ENCODE measurements around the gene OR1A1. TPM values are rescaled to one million over a fixed set of nuclear protein-coding genes. Genes with fewer than 3 reads are reported as not detected.
"Not testable (repeated sequence)": the region's sequence is repeated elsewhere in the genome, so short reads cannot be mapped to it uniquely, and the experiment has no call there.

OR1A1 gene
- total and polyA plus RNA-seq, 2 of the 8 experiments (the other 6 are each of a cell fraction or from before 2014, with no cell fraction given) = not detected

DNA sequence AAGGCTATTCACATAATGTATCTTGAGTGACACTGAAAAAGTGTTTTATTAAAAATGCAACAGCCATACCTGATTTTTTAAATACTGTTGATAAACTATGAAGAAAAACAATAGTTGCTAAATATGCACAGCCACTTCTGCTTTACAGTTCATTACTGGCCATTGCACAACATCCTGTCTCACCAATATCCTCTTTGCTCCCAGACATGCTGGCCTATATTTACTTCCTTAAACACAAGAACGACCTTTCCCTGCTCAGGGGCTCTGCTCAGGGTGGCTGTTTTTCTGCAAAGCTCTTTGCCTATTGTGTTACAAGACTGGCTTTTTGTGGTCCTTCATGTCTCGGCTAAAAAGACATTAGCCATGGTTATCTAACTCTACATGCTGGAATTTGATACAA lies 31.2 kb downstream of the OR1A1 start:
- H4K5ac ChIP-seq (ENCODE audit: insufficient read length, low read depth, low read length); H2AK5ac ChIP-seq (ENCODE audit: low read depth, low read length); H3K79me1 ChIP-seq (ENCODE audit: low read depth, low read length); H2BK20ac ChIP-seq (ENCODE audit: low read length); H3K18ac ChIP-seq (ENCODE audit: extremely low read depth, low read length); H3K27ac ChIP-seq (ENCODE audit: low read depth, low read length); FAIRE-seq; H2BK5ac ChIP-seq (ENCODE audit: low read depth, low read length); H3K9me3 ChIP-seq (ENCODE audit: insufficient read depth in 2 of 2, low read depth in 1 of 2, low read length in 1 of 2); POLR2A ChIA-PET (ENCODE audit: partially characterized antibody); H4K8ac ChIP-seq (ENCODE audit: extremely low read depth, insufficient read depth, low read length); H4K91ac ChIP-seq (replicated peaks; ENCODE audit: insufficient read length, low read length); H2AFZ ChIP-seq (ENCODE audit: low read length); H3K23me2 ChIP-seq (ENCODE audit: low read depth, low read length); H3K4ac ChIP-seq (replicated peaks; ENCODE audit: insufficient read length, low read depth, low read length); DNase-seq (ENCODE audit: low read depth in 1 of 2, low spot score in 2 of 2); H4K20me1 ChIP-seq (replicated peaks in 1 of 2; ENCODE audit: control insufficient read depth in 1 of 2, insufficient read depth in 2 of 2, low read length in 2 of 2); H3K4me2 ChIP-seq (ENCODE audit: insufficient read depth in 1 of 2, low read depth in 2 of 2, low read length in 2 of 2); H3K9ac ChIP-seq (replicated peaks in 1 of 4; ENCODE audit: extremely low read depth in 1 of 4, low read depth in 3 of 4, low read length in 3 of 4); H3K79me2 ChIP-seq (ENCODE audit: control insufficient read depth in 1 of 2, insufficient read depth in 2 of 2, low read length in 2 of 2); H2BK120ac ChIP-seq (replicated peaks; ENCODE audit: low read depth, low read length); H3K14ac ChIP-seq (ENCODE audit: insufficient read length); H3K23ac ChIP-seq (ENCODE audit: insufficient read length); H3K4me1 ChIP-seq (replicated peaks in 1 of 4; ENCODE audit: control insufficient read depth in 3 of 4, insufficient read depth in 4 of 4, low read length in 3 of 4); H3K4me3 ChIP-seq (ENCODE audit: extremely low read depth in 1 of 4, insufficient read depth in 2 of 4, low read depth in 3 of 4, low read length in 4 of 4); H3K56ac ChIP-seq (replicated peaks; ENCODE audit: insufficient read length, low read depth, low read length); CTCF ChIA-PET (ENCODE audit: partially characterized antibody); H3K27me3 ChIP-seq (replicated peaks in 1 of 4; ENCODE audit: control insufficient read depth in 3 of 4, extremely low read depth in 1 of 4, insufficient read depth in 3 of 4, low read length in 3 of 4); H2BK15ac ChIP-seq (ENCODE audit: low read length); H3K36me3 ChIP-seq (ENCODE audit: control insufficient read depth in 2 of 4, insufficient read depth in 4 of 4, low read length in 3 of 4); H2BK12ac ChIP-seq (ENCODE audit: low read depth, low read length): not testable (repeated sequence)
- 69% methylated on average over 1 of the region's 2 CpGs; no CpG with 5 or more reads in 1 of the 2 experiments for WGBS, 2 experiments (ENCODE audit: extremely low coverage in 1 of 2, insufficient coverage in 1 of 2, insufficient read length in 1 of 2, insufficient replicate concordance in 2 of 2, low coverage in 1 of 2, low lambda C conversion rate in 2 of 2, missing lambda C conversion rate in 1 of 2)

GRCh38 chr17:3241044-3241443 lies 33.6 kb downstream of the OR1A1 start:
- H3K27ac ChIP-seq (ENCODE audit: low read depth, low read length); CTCF ChIA-PET (ENCODE audit: partially characterized antibody); H2BK15ac ChIP-seq (ENCODE audit: low read length); POLR2A ChIA-PET (ENCODE audit: partially characterized antibody); H2BK12ac ChIP-seq (ENCODE audit: low read depth, low read length); H3K56ac ChIP-seq (replicated peaks; ENCODE audit: insufficient read length, low read depth, low read length); H3K23me2 ChIP-seq (ENCODE audit: low read depth, low read length); H2BK5ac ChIP-seq (ENCODE audit: low read depth, low read length); H3K36me3 ChIP-seq (ENCODE audit: control insufficient read depth in 2 of 4, insufficient read depth in 4 of 4, low read length in 3 of 4); H3K79me2 ChIP-seq (ENCODE audit: control insufficient read depth in 1 of 2, insufficient read depth in 2 of 2, low read length in 2 of 2); H3K27me3 ChIP-seq (replicated peaks in 1 of 4; ENCODE audit: control insufficient read depth in 3 of 4, extremely low read depth in 1 of 4, insufficient read depth in 3 of 4, low read length in 3 of 4); H2AK5ac ChIP-seq (ENCODE audit: low read depth, low read length); H4K8ac ChIP-seq (ENCODE audit: extremely low read depth, insufficient read depth, low read length); H4K20me1 ChIP-seq (replicated peaks in 1 of 2; ENCODE audit: control insufficient read depth in 1 of 2, insufficient read depth in 2 of 2, low read length in 2 of 2); H3K9ac ChIP-seq (replicated peaks in 1 of 4; ENCODE audit: extremely low read depth in 1 of 4, low read depth in 3 of 4, low read length in 3 of 4); H3K4me3 ChIP-seq (ENCODE audit: extremely low read depth in 1 of 4, insufficient read depth in 2 of 4, low read depth in 3 of 4, low read length in 4 of 4); H3K14ac ChIP-seq (ENCODE audit: insufficient read length); H3K4me1 ChIP-seq (replicated peaks in 1 of 4; ENCODE audit: control insufficient read depth in 3 of 4, insufficient read depth in 4 of 4, low read length in 3 of 4); H4K91ac ChIP-seq (replicated peaks; ENCODE audit: insufficient read length, low read length); H2BK20ac ChIP-seq (ENCODE audit: low read length); H3K18ac ChIP-seq (ENCODE audit: extremely low read depth, low read length); H2AFZ ChIP-seq (ENCODE audit: low read length); H3K4me2 ChIP-seq (ENCODE audit: insufficient read depth in 1 of 2, low read depth in 2 of 2, low read length in 2 of 2); H2BK120ac ChIP-seq (replicated peaks; ENCODE audit: low read depth, low read length); H3K79me1 ChIP-seq (ENCODE audit: low read depth, low read length); H3K9me3 ChIP-seq (ENCODE audit: insufficient read depth in 2 of 2, low read depth in 1 of 2, low read length in 1 of 2); H3K4ac ChIP-seq (replicated peaks; ENCODE audit: insufficient read length, low read depth, low read length); FAIRE-seq; H3K23ac ChIP-seq (ENCODE audit: insufficient read length); H4K5ac ChIP-seq (ENCODE audit: insufficient read length, low read depth, low read length); DNase-seq (ENCODE audit: low read depth in 1 of 2, low spot score in 2 of 2): not testable (repeated sequence)
- WGBS, 2 experiments (ENCODE audit: extremely low coverage in 1 of 2, insufficient coverage in 1 of 2, insufficient read length in 1 of 2, insufficient replicate concordance in 2 of 2, low coverage in 1 of 2, low lambda C conversion rate in 2 of 2, missing lambda C conversion rate in 1 of 2) = 90% methylated on average over 1 of the region's 1 CpG; no CpG with 5 or more reads in 1 of the 2 experiments
